Adrenal gland (tissue), 12 donors: Measurements from ENCODE around the gene XYLT1. TPM values are rescaled to one million over a fixed set of nuclear protein-coding genes. Genes with fewer than 3 reads are reported as not detected.

ENCODE experiments used
- DNase-seq, 7 donors: peaks; one replicate each; pipeline ENCODE4 v3.0.0-alpha.2; 2019 to 2020
- H3K27ac ChIP-seq, 5 donors: fragments of 200-600 bp; sonication (generic) in 4 of 5; 1 replicate in 3 of 5; 2 replicates in 2 of 5; pipeline versions ENCODE4 v1.5.1 to v1.8.0; 2016 to 2020; ENCODE audit warnings: mild to moderate bottlenecking in 1 of 5
- H3K27me3 ChIP-seq: fragments of 200-600 bp; 2 replicates; pipeline ENCODE4 v1.8.0; 2021
- H3K36me3 ChIP-seq, 2 donors: fragments of 200-600 bp; replicated peaks in 1 of 2; 1 replicate in 1 of 2; 2 replicates in 1 of 2; pipeline versions ENCODE4 v1.5.1 to v1.8.0; 2018 to 2022
- H3K4me1 ChIP-seq, 2 donors: fragments of 200-600 bp; replicated peaks in 1 of 2; 1 replicate in 1 of 2; 2 replicates in 1 of 2; pipeline versions ENCODE4 v1.5.1 to v1.8.0; 2018 to 2021
- H3K4me3 ChIP-seq, 4 donors: fragments of 200-600 bp; sonication (generic) in 3 of 4; one replicate each; pipeline ENCODE4 v1.5.1; 2016 to 2018
- H3K9me3 ChIP-seq, 3 donors: fragments of 200-600 bp; sonication (generic) in 1 of 3; replicated peaks in 1 of 3; 1 replicate in 2 of 3; 2 replicates in 1 of 3; pipeline versions ENCODE4 v1.5.1 to v1.8.0; 2016 to 2021
- CTCF ChIP-seq, 6 experiments: fragments of 450-650 bp in 4 of 6; fragments of 200-600 bp in 2 of 6; sonication (generic) in 1 of 6; IDR thresholded peaks; 1 replicate in 5 of 6; 2 replicates in 1 of 6; pipeline versions ENCODE4 v1.5.1 to v1.8.0; 2016 to 2021; ENCODE audit warnings: antibody characterized with exemption in 6 of 6, mild to moderate bottlenecking in 2 of 6, moderate library complexity in 1 of 6
- POLR2A ChIP-seq, 2 donors: fragments of 450-650 bp; IDR thresholded peaks; one replicate each; pipeline ENCODE4 v1.6.1; 2017; ENCODE audit warnings: antibody characterized with exemption in 2 of 2, mild to moderate bottlenecking in 2 of 2, moderate library complexity in 1 of 2
- WGBS, 4 donors: extraction: QIAGEN DNeasy Blood & Tissue Kit in 2 of 4; methylation state at CpG; one replicate each; pipeline versions ENCODE4 v1.1.5 to v1.1.7; 2013 to 2017; 5-methylcytosine and 5-hydroxymethylcytosine counted together
- intact Hi-C, 2 donors: fragments of 100-400 bp; cut with DNase I; formaldehyde crosslinking; loops; one replicate each; pipeline versions ENCODE4 v1.14.1 to v1.15.0; 2022 to 2023
- polyA plus RNA-seq, 3 donors: library from polyadenylated mRNA; stranded (reverse); fragments of 200-250 nt in 2 of 3; fragments of 350-450 nt in 1 of 3; fragmentation: Illumina TruSeq in 1 of 3; extraction: RNeasy Lipid Tissue Mini Kit (QIAGEN cat#74804) in 1 of 3; gene quantifications; one replicate each; pipeline ENCODE4 v1.2.3, GENCODE V29; 2013 to 2014
- total RNA-seq, 9 donors: library from RNA; depleted of rRNA in 4 of 9; stranded (reverse); fragments of >200 nt in 4 of 9; fragments of 120-200 nt in 1 of 9; fragmentation: NEBNext Ultra II Directional in 1 of 9; extraction: Animal tissue kit (Norgen Biotek cat#: 25700) in 1 of 9; gene quantifications; one replicate each; pipeline versions ENCODE4 v1.1.0 to v1.2.4, GENCODE V29; 2013 to 2023
- donor health status: healthy with polysubstance abuse.
- donor health status: Bipolar disorder and iron deficiency.
- donor health status: DM: yes; HTN: yes; CAD: no.
- donor health status: DM: no; HTN: no; CAD: no.
- donor health status: DM: no; HTN: no; CAD: no.
- donor health status: DM: yes; HTN: yes; CAD: no.

The XYLT1 gene
- total and polyA plus RNA-seq, 12 donors: 1.3 to 67.6 (median 16.8) TPM

- no peaks in the 10 kb centered on the region for H3K36me3 ChIP-seq
- H3K9me3 ChIP-seq: no peaks in the 10 kb centered on the region
- TF ChIP-seq CTCF (IDR thresholded peaks at IDR 0.05) (no peak), POLR2A (IDR thresholded peaks at IDR 0.05) (no peak)
- intact Hi-C loops: no loop called here
- peak overlapping the region in 1 of 5 donors; percentile 9 for H3K27ac ChIP-seq
- H3K27me3 ChIP-seq: no peaks in the 10 kb centered on the region
- WGBS, 4 donors: 76 to 93% (median 87%) methylated on average over 10 of the region's 10 CpGs
- DNase-seq: no peak
- peaks cover 0 to 27% of the 10 kb centered on the region in 2 donors for H3K4me1 ChIP-seq
- H3K4me3 ChIP-seq: no peak overlapping the region
Observed at GRCh38 chr16:17324451-17324850, 146.3 kb downstream of the XYLT1 start.

GRCh38 chr16:17323171-17323570 lies 147.6 kb downstream of the XYLT1 start:
- no peaks in the 10 kb centered on the region for H3K9me3 ChIP-seq
- TF ChIP-seq POLR2A (IDR thresholded peaks at IDR 0.05): no peak
- no peak for TF ChIP-seq CTCF (IDR thresholded peaks at IDR 0.05)
- intact Hi-C loops: no loop called here
- no peaks in the 10 kb centered on the region for H3K36me3 ChIP-seq
- no peaks in the 10 kb centered on the region for H3K27me3 ChIP-seq
- 69 to 90% (median 85%) methylated on average over 10 of the region's 10 CpGs for WGBS, 4 donors
- peak overlapping the region in 1 of 5 donors; percentile 9 for H3K27ac ChIP-seq
- peaks cover 0 to 18% of the 10 kb centered on the region in 2 donors for H3K4me1 ChIP-seq
- DNase-seq: no peak
- H3K4me3 ChIP-seq: no peak overlapping the region

GRCh38 chr16:17321824-17322223 lies 148.9 kb downstream of the XYLT1 start:
- intact Hi-C loops: no loop called here
- Histone ChIP-seq H3K4me1 (peaks cover 0 to 18% of the 10 kb centered on the region in 2 donors), H3K36me3 (no peaks in the 10 kb centered on the region), H3K9me3 (no peaks in the 10 kb centered on the region), H3K27ac (no peak overlapping the region), H3K27me3 (no peaks in the 10 kb centered on the region), H3K4me3 (no peak overlapping the region)
- TF ChIP-seq POLR2A (IDR thresholded peaks at IDR 0.05) (no peak), CTCF (IDR thresholded peaks at IDR 0.05) (no peak)
- DNase-seq: no peak
- WGBS, 4 donors: 68 to 81% (median 72%) methylated on average over 6 of the region's 6 CpGs

GRCh38 chr16:17320009-17320408 lies 150.8 kb downstream of the XYLT1 start:
- no peaks in the 10 kb centered on the region for H3K36me3 ChIP-seq
- H3K4me3 ChIP-seq: no peak overlapping the region
- H3K9me3 ChIP-seq: no peaks in the 10 kb centered on the region
- no peaks in the 10 kb centered on the region for H3K27me3 ChIP-seq
- TF ChIP-seq CTCF (IDR thresholded peaks at IDR 0.05) (no peak), POLR2A (IDR thresholded peaks at IDR 0.05) (no peak)
- WGBS, 4 donors: 59 to 72% (median 66%) methylated on average over 3 of the region's 3 CpGs
- intact Hi-C loops: no loop called here
- no peak for DNase-seq
- H3K4me1 ChIP-seq: peaks cover 0 to 27% of the 10 kb centered on the region in 2 donors
- H3K27ac ChIP-seq: no peak overlapping the region
